HepG2 (cell line): Measurements from ENCODE around the gene IRGQ. TPM values are rescaled to one million over a fixed set of nuclear protein-coding genes. Genes with fewer than 3 reads are reported as not detected.

Source experiments
- CHD4 ChIP-seq: fragments of 200-600 bp; sonication (generic); IDR thresholded peaks from 2 replicates; pipeline ENCODE4 v1.7.0; 2017; ENCODE audit warnings: mild to moderate bottlenecking, low read length, borderline replicate concordance
- CREB1 ChIP-seq, 2 experiments: fragments of 450-650 bp in 1 of 2; IDR thresholded peaks; 2 replicates each; pipeline ENCODE4 v1.6.1; 2016 to 2017; ENCODE audit warnings: control low read depth in 1 of 2, mild to moderate bottlenecking in 1 of 2, missing compliant biosample characterization in 1 of 2, missing genetic modification characterization in 1 of 2
- DRAP1 ChIP-seq: IDR thresholded peaks from 2 replicates; pipeline ENCODE4 v1.6.1; 2016; ENCODE audit warnings: missing genetic modification reagents, missing compliant biosample characterization
- FOXA1 ChIP-seq, 2 experiments: fragments of 450-650 bp in 1 of 2; sonication (generic) in 1 of 2; formaldehyde crosslinking in 1 of 2; IDR thresholded peaks; 2 replicates each; pipeline versions ENCODE4 v1.4.0 to v1.6.1; 2016 to 2020; ENCODE audit warnings: missing genetic modification reagents in 1 of 2
- FOXC1 ChIP-seq: sonication (generic); formaldehyde crosslinking; IDR thresholded peaks from 2 replicates; pipeline ENCODE4 v1.8.0; 2022; ENCODE audit warnings: mild to moderate bottlenecking, missing genetic modification reagents, borderline replicate concordance
- GATAD2A ChIP-seq: IDR thresholded peaks from 2 replicates; pipeline ENCODE4 v1.6.1; 2016
- HNRNPK ChIP-seq: fragments of 200-400 bp; formaldehyde crosslinking; IDR thresholded peaks from 2 replicates; pipeline ENCODE4 v1.6.1; 2018; ENCODE audit warnings: low read length, low read depth, moderate library complexity, mild to moderate bottlenecking; ENCODE audit not compliant: poor library complexity, severe bottlenecking
- HNRNPL ChIP-seq: fragments of 200-400 bp; formaldehyde crosslinking; IDR thresholded peaks from 2 replicates; pipeline ENCODE4 v1.6.1; 2017; ENCODE audit warnings: mild to moderate bottlenecking, low read depth, low read length
- ISL2 ChIP-seq: sonication (generic); formaldehyde crosslinking; IDR thresholded peaks from 2 replicates; pipeline ENCODE4 v1.5.0; 2020; ENCODE audit warnings: missing genetic modification reagents
- NFYB ChIP-seq: sonication (generic); formaldehyde crosslinking; IDR thresholded peaks from 2 replicates; pipeline ENCODE4 v1.4.0; 2020; ENCODE audit warnings: missing genetic modification reagents
- PAF1 ChIP-seq: IDR thresholded peaks from 2 replicates; pipeline ENCODE4 v1.6.1; 2016; ENCODE audit warnings: missing genetic modification reagents, missing compliant biosample characterization
- POLR2A ChIP-seq, 2 experiments: IDR thresholded peaks; 2 replicates each; pipeline ENCODE4 v1.6.1; 2011; ENCODE audit warnings: low read depth in 2 of 2, low read length in 2 of 2, mild to moderate bottlenecking in 1 of 2, moderate library complexity in 1 of 2; ENCODE audit not compliant: insufficient read depth in 1 of 2
- POLR2AphosphoS5 ChIP-seq: IDR thresholded peaks from 2 replicates; pipeline ENCODE4 v1.6.1; 2012; ENCODE audit warnings: low read depth, low read length
- RARG ChIP-seq: sonication (generic); formaldehyde crosslinking; IDR thresholded peaks from 2 replicates; pipeline ENCODE4 v1.4.0; 2020; ENCODE audit warnings: low read depth, mild to moderate bottlenecking, missing genetic modification reagents
- RFX5 ChIP-seq: IDR thresholded peaks from 2 replicates; pipeline ENCODE4 v1.6.1; 2011; ENCODE audit warnings: low read depth, low read length, improper control_type of control experiment
- SAP130 ChIP-seq: IDR thresholded peaks from 2 replicates; pipeline ENCODE4 v1.6.1; 2016; ENCODE audit warnings: low read depth
- TEAD3 ChIP-seq: optimal IDR thresholded peaks from 2 replicates; pipeline ENCODE3; 2016; ENCODE audit warnings: borderline replicate concordance
- ZMYM4 ChIP-seq: sonication (generic); formaldehyde crosslinking; IDR thresholded peaks from 2 replicates; pipeline ENCODE4 v1.8.1; 2023; ENCODE audit warnings: mild to moderate bottlenecking, missing genetic modification reagents
- ZNF232 ChIP-seq: sonication (generic); formaldehyde crosslinking; IDR thresholded peaks from 2 replicates; pipeline ENCODE4 v1.4.0; 2020; ENCODE audit warnings: missing genetic modification reagents, borderline replicate concordance
- ZNF253 ChIP-seq: sonication (generic); formaldehyde crosslinking; IDR thresholded peaks from 2 replicates; pipeline ENCODE4 v1.8.0; 2022; ENCODE audit warnings: mild to moderate bottlenecking, missing genetic modification reagents, borderline replicate concordance
- ZNF335 ChIP-seq: sonication (generic); formaldehyde crosslinking; IDR thresholded peaks from 2 replicates; pipeline ENCODE4 v1.4.0; 2020; ENCODE audit warnings: missing genetic modification reagents
- ZNF33B ChIP-seq: sonication (generic); formaldehyde crosslinking; IDR thresholded peaks from 2 replicates; pipeline ENCODE4 v1.5.1; 2020; ENCODE audit warnings: mild to moderate bottlenecking, missing genetic modification reagents
- ZNF432 ChIP-seq: sonication (generic); formaldehyde crosslinking; IDR thresholded peaks from 2 replicates; pipeline ENCODE4 v1.5.0; 2020; ENCODE audit warnings: missing genetic modification reagents, mild to moderate bottlenecking, borderline replicate concordance
- ZNF501 ChIP-seq: sonication (generic); formaldehyde crosslinking; IDR thresholded peaks from 2 replicates; pipeline ENCODE4 v1.5.1; 2020; ENCODE audit warnings: mild to moderate bottlenecking, moderate library complexity, missing genetic modification reagents
- ZNF605 ChIP-seq: sonication (generic); formaldehyde crosslinking; IDR thresholded peaks from 2 replicates; pipeline ENCODE4 v1.8.0; 2022; ENCODE audit warnings: mild to moderate bottlenecking, missing genetic modification reagents
- ZNF737 ChIP-seq: sonication (generic); formaldehyde crosslinking; IDR thresholded peaks from 2 replicates; pipeline ENCODE4 v1.5.0; 2020; ENCODE audit warnings: missing genetic modification reagents, mild to moderate bottlenecking, borderline replicate concordance
- ZNF781 ChIP-seq: sonication (generic); formaldehyde crosslinking; IDR thresholded peaks from 2 replicates; pipeline ENCODE4 v1.5.1; 2020; ENCODE audit warnings: borderline replicate concordance, mild to moderate bottlenecking, missing genetic modification reagents; ENCODE audit errors: not compliant biosample characterization
- ZNF788 ChIP-seq: sonication (generic); formaldehyde crosslinking; IDR thresholded peaks from 2 replicates; pipeline ENCODE4 v1.5.0; 2020; ENCODE audit warnings: mild to moderate bottlenecking, missing genetic modification reagents, borderline replicate concordance
- polyA plus RNA-seq, 8 experiments: library from polyadenylated mRNA; depleted of rRNA in 3 of 8; stranded (reverse) in 7 of 8; unstranded in 1 of 8; fragments of >200 nt; fragmentation: Illumina TruSeq in 4 of 8; extraction: Trizol in 4 of 8; gene quantifications; 2 replicates each; pipeline versions ENCODE4 v1.2.1 to v1.2.3, GENCODE V29; 2011 to 2016; ENCODE audit warnings: low read depth in 4 of 8, missing spikeins in 1 of 8, mixed read lengths in 1 of 8; ENCODE audit not compliant: insufficient read depth in 1 of 8
- total RNA-seq, 5 experiments: library from RNA; depleted of rRNA; stranded (reverse); fragments of >200 nt; fragmentation: Illumina TruSeq; extraction: Trizol; gene quantifications; 2 replicates each; pipeline ENCODE4 v1.2.3, GENCODE V29; 2016; ENCODE audit warnings: low read depth in 1 of 5
- TF ChIP-seq, protein P1 (sequence below): sonication (generic); formaldehyde crosslinking; IDR thresholded peaks from 2 replicates; pipeline ENCODE4 v1.5.1; 2020; ENCODE audit warnings: missing genetic modification reagents, mild to moderate bottlenecking, borderline replicate concordance
- TF ChIP-seq, protein P2 (sequence below): sonication (generic); formaldehyde crosslinking; IDR thresholded peaks from 2 replicates; pipeline ENCODE4 v1.4.0; 2020; ENCODE audit warnings: missing genetic modification reagents, low read depth, mild to moderate bottlenecking, borderline replicate concordance

IRGQ gene
- total and polyA plus RNA-seq, 2 of the 13 experiments (the other 11 are each of a cell fraction or from before 2014, with no cell fraction given): 11.6 to 12.4 TPM

- TF ChIP-seq ZNF605 (CRISPR knock-in tag) (peak; percentile 77; the same call in 1 of the 2 replicates), CREB1 (IDR thresholded peaks at IDR 0.05) (no peak), CREB1 (CRISPR knock-in tag; IDR thresholded peaks at IDR 0.05) (peak; percentile 65), TEAD3 (CRISPR knock-in tag) (peak; percentile 7), SAP130 (CRISPR knock-in tag) (no peak; the same call in 1 of the 2 replicates), HNRNPK (no peak), ISL2 (peak; percentile 14; the same call in 1 of the 2 replicates), ZNF737 (CRISPR knock-in tag) (peak; percentile 88; the same call in 1 of the 2 replicates), ZNF232 (0 out of 2 replicates have a peak, but pooled peaks have one; percentile 80), POLR2AphosphoS5 (peak; percentile 76), ZNF432 (CRISPR knock-in tag) (0 out of 2 replicates have a peak, but pooled peaks have one; percentile 72), ZMYM4 (CRISPR knock-in tag) (peak; percentile 38; the same call in 1 of the 2 replicates), ZNF788 (CRISPR knock-in tag) (peak; percentile 86), ZNF33B (CRISPR knock-in tag) (0 out of 2 replicates have a peak, but pooled peaks have one; percentile 1), HNRNPL (0 out of 2 replicates have a peak, but pooled peaks have one; percentile 13), ZNF781 (CRISPR knock-in tag) (peak; percentile 16), POLR2A (IDR thresholded peaks at IDR 0.05; ENCODE audit: insufficient read depth in 1 of 2, low read depth in 2 of 2, low read length in 2 of 2) (peak; percentile 54 to 73; a peak in 3 of 4 replicates), ZNF253 (CRISPR knock-in tag) (no peak; the same call in 1 of the 2 replicates), CHD4 (peak; percentile 43; the same call in 1 of the 2 replicates), DRAP1 (CRISPR knock-in tag) (peak; percentile 62), GATAD2A (CRISPR knock-in tag) (peak; percentile 20; the same call in 1 of the 2 replicates), FOXC1 (CRISPR knock-in tag) (no peak), PAF1 (CRISPR knock-in tag) (no peak), RARG (CRISPR knock-in tag) (0 out of 2 replicates have a peak, but pooled peaks have one; percentile 16), NFYB (peak; percentile 3; the same call in 1 of the 2 replicates), RFX5 (no peak), ZNF335 (peak; percentile 62; the same call in 1 of the 2 replicates), FOXA1 (IDR thresholded peaks at IDR 0.05) (no peak), FOXA1 (CRISPR knock-in tag; IDR thresholded peaks at IDR 0.05) (peak; percentile 52), ZNF501 (CRISPR knock-in tag) (peak; percentile 89; the same call in 1 of the 2 replicates)
- TF ChIP-seq, protein P1, sequence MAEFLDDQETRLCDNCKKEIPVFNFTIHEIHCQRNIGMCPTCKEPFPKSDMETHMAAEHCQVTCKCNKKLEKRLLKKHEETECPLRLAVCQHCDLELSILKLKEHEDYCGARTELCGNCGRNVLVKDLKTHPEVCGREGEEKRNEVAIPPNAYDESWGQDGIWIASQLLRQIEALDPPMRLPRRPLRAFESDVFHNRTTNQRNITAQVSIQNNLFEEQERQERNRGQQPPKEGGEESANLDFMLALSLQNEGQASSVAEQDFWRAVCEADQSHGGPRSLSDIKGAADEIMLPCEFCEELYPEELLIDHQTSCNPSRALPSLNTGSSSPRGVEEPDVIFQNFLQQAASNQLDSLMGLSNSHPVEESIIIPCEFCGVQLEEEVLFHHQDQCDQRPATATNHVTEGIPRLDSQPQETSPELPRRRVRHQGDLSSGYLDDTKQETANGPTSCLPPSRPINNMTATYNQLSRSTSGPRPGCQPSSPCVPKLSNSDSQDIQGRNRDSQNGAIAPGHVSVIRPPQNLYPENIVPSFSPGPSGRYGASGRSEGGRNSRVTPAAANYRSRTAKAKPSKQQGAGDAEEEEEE: peak; percentile 22; the same call in 1 of the 2 replicates
- TF ChIP-seq, protein P2, sequence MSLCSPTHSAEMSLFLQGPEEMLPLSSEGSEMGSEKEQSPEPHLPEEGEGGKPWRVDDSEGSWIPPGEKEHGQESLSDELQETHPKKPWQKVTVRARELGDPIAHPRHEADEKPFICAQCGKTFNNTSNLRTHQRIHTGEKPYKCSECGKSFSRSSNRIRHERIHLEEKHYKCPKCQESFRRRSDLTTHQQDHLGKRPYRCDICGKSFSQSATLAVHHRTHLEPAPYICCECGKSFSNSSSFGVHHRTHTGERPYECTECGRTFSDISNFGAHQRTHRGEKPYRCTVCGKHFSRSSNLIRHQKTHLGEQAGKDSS (CRISPR knock-in tag): 0 out of 2 replicates have a peak, but pooled peaks have one; percentile 41
These were observed 23.0 kb upstream of the IRGQ start (continued) for GRCh38 chr19:43618921-43619261.
